GM19043 (cell line): ENCODE data around the gene GAS2L1.

Experiments
- ATAC-seq: cut with Tn5 transposase; IDR thresholded peaks from one replicate; pipeline ENCODE4 v1.9.1; 2021; ENCODE audit warnings: low read depth; ENCODE audit not compliant: unreplicated experiment

GAS2L1 gene

DNA sequence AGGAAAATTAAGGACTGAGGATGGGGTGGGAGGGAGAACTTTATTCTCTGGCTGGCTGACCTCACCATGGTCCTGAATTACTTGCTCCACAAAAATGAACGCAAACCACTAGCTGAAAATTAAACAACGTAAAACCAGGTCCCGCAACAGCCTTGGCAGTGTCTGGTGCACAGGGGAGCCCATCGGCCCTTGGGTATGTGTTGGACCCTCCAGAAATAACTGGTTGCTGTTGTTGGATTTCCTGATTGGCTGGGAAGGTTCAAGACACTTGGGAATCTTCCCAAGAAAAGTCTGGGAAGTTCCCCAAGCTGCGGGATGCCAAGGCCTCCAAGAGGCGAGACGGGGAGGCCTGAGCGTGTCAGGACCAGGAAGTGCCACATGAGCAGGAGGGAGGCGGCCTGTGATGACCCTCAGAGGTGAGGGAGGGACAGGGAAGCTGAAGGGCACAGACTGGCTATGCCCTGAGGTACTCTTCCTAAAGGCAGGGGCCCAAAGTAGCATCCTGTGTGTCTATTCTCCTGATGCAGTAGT lies 19.4 kb downstream of the GAS2L1 start:
- no peak for ATAC-seq

DNA sequence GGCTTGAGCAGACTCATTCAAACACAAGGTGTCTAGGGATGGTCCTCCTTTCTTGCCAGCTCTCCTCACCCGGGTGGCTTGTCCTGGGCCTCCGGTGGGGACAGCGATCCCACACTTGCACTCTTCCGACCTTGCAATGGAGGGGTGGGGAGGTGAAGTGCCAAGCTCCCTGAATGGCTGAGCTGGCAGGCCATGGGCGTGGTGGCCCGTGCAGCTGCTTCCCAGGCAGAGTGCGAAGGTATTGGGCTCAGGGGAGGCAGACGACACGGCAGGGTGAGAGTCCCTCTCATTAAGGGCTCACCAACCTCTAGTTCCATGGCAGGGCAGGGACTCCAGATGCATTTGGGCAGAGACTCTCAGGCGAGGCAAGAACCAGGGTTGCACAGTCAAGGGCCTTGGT lies 20.0 kb downstream of the GAS2L1 start:
- ATAC-seq: no peak

GRCh38 chr22:29327089-29327764 lies 20.8 kb downstream of the GAS2L1 start:
- ATAC-seq: no peak

DNA sequence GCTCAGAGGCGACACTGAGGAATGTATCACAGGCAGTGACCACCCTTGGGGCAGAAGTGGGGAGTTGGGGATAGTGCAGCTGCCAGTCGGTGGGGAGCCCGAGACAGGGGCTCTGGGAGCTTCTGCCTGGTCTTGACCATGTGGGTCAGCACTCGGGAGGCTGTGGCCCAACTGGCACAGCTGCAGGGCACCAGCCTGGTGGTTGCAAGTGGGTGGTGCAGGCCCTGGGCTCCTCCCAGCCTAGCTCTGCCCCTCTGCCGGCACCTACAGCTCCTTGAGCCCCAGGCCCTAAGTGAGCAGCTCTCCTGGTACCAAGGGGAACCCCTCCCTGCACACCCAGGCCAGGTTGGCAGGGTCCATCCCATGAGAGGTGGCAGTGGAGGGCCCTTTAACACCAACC lies 21.6 kb downstream of the GAS2L1 start:
- no peak for ATAC-seq

DNA sequence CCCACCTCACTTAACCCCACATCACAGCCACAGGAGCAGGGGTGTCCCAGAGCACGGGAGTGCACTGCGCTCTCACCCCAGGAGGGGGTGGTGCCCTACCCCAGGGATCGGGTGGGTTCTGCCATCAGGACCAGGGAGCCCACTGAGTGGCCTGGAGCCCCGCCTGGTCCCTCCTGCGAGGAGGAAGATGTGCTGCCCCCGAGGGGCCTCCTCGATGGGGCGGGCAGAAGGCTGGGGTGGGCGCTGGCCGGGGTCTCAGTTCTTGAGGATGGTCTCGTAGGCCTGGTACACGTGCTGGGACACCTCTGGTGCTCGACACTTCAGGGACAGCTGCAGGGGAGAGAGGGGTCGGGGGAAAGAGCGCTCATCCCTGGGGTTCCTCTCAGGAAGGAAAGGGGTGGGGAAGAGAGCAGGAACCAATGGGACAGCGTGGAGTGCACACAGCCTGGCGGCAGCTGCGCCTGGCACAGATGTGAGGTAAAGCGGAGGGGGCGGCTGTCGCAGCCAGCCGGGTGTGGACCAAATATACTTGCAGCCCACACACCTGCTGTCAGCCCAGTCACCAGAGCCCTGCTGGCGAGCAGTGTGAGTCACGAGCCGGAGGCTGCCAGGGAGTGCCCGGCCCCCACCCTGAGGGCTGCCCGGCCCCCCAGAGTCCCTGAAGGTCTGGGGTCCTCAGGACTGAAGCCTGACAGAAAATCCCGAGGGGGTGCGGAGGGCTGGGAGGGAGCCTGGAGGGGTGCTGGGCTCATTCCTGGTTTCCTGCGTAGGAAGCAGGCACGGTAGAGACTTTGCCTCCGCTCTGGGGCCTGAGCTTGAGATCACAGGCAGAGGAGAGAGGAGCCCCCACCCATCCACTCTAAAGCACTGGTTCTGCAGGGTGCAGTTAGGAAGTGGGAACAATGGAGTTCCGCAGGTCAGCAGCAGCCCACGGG lies 22.4 kb downstream of the GAS2L1 start:
- no peak for ATAC-seq

- no peak for ATAC-seq
Measured at GRCh38 chr22:29329581-29329980, 23.1 kb downstream of the GAS2L1 start.

- ATAC-seq: no peak
Measured at GRCh38 chr22:29330291-29330690, 23.8 kb downstream of the GAS2L1 start.

DNA sequence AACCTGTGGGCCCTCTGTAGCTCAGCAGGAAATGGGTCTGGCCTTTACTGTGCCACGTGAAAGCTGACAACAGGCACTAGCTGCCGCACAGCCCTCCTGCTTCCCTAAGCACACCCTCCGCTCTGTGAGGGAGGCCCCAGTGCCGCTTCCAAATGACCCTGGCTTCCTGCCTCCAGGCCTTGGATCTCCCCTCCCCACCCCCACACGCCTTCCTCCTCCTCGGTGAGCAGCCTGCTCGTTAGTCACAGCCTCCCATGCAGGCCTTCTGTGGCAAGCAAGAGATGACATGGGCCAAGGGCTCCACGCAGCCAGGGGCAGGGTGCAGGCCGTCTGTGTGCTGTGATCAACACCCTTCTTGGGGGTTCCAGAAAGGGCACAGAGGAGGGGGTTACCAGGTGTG lies 24.3 kb downstream of the GAS2L1 start:
- ATAC-seq: no peak

DNA sequence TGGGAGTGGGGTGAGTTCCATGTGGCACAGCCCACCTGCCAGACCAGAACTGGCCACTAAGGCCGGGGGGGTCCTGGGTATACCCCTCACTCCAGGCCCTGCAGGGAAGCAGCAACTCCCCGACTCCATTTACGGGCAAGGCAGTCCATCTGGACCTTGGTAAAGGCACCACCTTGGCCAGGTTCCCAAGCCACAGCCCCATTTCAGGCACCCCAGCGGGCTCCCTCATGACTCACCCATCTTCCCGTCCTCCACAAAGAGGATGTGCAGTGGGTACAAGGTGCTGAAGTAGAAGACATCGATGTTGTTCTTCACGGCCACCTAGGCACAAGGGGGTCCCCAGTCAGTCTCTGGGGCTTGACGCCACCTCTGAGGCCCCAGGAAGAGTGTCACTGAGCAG lies 24.8 kb downstream of the GAS2L1 start:
- ATAC-seq: no peak

- ATAC-seq: no peak
Measured at GRCh38 chr22:29331658-29332300, 25.3 kb downstream of the GAS2L1 start.

DNA sequence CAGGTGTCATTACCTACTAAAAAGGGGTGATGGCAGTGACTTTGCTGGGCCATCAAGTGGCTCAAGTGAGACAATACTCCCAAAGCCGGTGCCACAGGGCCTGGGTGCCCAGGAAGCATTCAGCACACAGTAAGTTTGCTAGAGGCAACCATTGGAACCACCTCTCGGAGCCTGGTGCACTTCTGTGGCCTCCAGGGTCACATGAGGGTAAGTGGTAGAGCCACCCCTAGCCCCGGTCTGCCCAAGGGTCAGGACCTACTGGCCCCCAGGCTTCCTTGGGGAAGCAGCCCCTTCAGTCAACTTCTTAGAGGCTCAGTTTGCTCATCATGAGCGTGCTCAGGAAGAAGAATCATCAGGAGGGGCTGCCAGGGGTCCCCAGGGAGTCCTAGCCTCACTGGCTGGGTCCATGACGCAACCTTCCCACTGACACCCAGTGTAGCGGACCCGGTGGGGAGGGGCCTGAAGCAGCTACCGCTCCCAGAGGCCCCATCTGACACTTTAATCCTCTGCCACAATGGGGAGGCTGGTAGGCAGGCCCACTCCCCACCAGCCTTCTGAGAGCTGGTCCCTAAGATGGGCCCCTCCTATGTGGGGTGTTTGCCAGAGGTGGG lies 26.5 kb downstream of the GAS2L1 start:
- no peak for ATAC-seq

- ATAC-seq: no peak
Measured at GRCh38 chr22:29334148-29334547, 27.7 kb downstream of the GAS2L1 start.

DNA sequence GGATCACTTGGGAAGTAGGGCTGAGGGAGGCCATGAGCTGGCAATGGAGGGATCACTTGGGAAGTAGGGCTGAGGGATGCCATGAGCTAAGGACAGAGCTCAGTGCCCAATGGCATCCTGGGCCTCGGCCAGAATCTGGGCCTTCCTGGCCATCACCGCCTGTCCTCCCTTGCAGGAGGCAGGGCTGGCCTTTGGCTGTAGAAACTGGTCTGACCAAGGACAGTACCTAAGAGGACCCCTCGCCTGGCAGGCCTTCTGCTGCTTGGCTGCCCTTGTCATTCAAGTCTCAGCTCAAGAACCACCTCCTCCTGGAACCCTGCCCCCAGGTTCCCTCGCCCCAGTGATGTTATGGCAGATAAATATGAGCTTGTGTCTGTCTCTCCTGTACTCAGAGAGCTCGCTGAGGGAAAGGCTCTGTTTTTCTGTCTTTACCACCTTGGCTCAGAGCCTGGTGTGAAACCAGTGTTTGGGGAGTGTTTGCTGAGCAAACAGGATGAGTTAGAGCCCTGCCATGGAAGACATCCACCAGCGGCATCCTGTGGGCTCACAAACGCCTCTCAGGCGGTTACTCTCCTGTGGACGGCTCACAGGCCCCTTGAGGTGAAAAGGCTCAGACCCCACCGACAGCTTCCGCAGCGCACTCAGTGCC lies 28.4 kb downstream of the GAS2L1 start:
- no peak for ATAC-seq

- no peak for ATAC-seq
Measured at GRCh38 chr22:29335656-29336055, 29.2 kb downstream of the GAS2L1 start.

GRCh38 chr22:29336751-29337490 lies 30.5 kb downstream of the GAS2L1 start:
- no peak for ATAC-seq

GRCh38 chr22:29337631-29338284 lies 31.3 kb downstream of the GAS2L1 start:
- ATAC-seq: no peak

DNA sequence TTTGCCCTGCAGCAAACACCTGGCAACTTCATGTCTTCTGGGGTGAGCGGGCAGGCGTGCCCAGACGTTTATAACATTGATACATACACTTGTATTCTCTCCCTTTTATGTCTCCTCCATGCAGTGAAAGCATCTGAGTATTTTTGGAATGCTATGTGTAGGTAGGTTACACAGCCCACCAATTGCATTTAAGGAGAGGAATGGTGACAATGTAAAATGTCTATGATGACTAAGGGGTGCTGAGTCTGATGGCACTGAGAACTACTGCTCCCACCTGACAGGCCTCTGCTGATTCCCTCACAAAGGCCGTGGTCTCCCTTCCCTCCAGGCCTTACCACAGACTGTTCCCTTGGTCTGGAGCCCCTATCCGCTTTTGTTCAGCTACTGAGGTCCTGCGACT lies 31.9 kb downstream of the GAS2L1 start:
- ATAC-seq: no peak

GRCh38 chr22:29339381-29340235 lies 33.2 kb downstream of the GAS2L1 start:
- ATAC-seq: no peak
